ENCODE measurements around the gene GID8. TPM values are rescaled to one million over a fixed set of nuclear protein-coding genes. Genes with fewer than 3 reads are reported as not detected.
A peak's percentile ranks its signal among the peaks of the same experiment; 100 is the strongest.

Gene GID8
- total and polyA plus RNA-seq, 2 of the 13 experiments (the other 11 are each of a cell fraction or from before 2014, with no cell fraction given), result 39.6 to 59.8 TPM

GRCh38 chr20:62916703-62917476 lies 21.1 kb upstream of the GID8 start (continued):
- TF ChIP-seq ZMYM3 (CRISPR knock-in tag; IDR thresholded peaks at IDR 0.05) (peak; percentile 98), MIER3 (CRISPR knock-in tag; IDR thresholded peaks at IDR 0.05; ENCODE audit: borderline replicate concordance) (peak; percentile 100; the same call in 1 of the 2 replicates), ZSCAN20 (CRISPR knock-in tag; IDR thresholded peaks at IDR 0.05; ENCODE audit: borderline replicate concordance) (no peak), RBM39 (IDR thresholded peaks at IDR 0.05; ENCODE audit: low read depth, low read length, poor library complexity, severe bottlenecking) (no peak), ZNF20 (CRISPR knock-in tag; IDR thresholded peaks at IDR 0.05) (no peak), ZNF143 (CRISPR knock-in tag; IDR thresholded peaks at IDR 0.05) (peak; percentile 58; the same call in 1 of the 2 replicates), ZNF282 (IDR thresholded peaks at IDR 0.05; ENCODE audit: partially characterized antibody) (no peak), ASH2L (IDR thresholded peaks at IDR 0.05; ENCODE audit: insufficient read length, low read depth, low read length) (peak; percentile 93), HMGXB4 (CRISPR knock-in tag; IDR thresholded peaks at IDR 0.05; ENCODE audit: borderline replicate concordance in 1 of 2, low read depth in 1 of 2) (peak; percentile 82 to 92), ZFP90 (CRISPR knock-in tag; IDR thresholded peaks at IDR 0.05; ENCODE audit: borderline replicate concordance) (peak; percentile 76; the same call in 1 of the 2 replicates), SOX5 (CRISPR knock-in tag; IDR thresholded peaks at IDR 0.05; ENCODE audit: borderline replicate concordance) (peak; percentile 94), GABPB1 (CRISPR knock-in tag; IDR thresholded peaks at IDR 0.05) (peak; percentile 68), ERF (CRISPR knock-in tag; IDR thresholded peaks at IDR 0.05) (peak; percentile 95), ARNTL (CRISPR knock-in tag; IDR thresholded peaks at IDR 0.05) (peak; percentile 95), PHF20 (CRISPR knock-in tag; IDR thresholded peaks at IDR 0.05) (peak; percentile 45; the same call in 1 of the 2 replicates), ZNF552 (CRISPR knock-in tag; IDR thresholded peaks at IDR 0.05; ENCODE audit: borderline replicate concordance) (peak; percentile 85; the same call in 1 of the 2 replicates), ZNF33A (CRISPR knock-in tag; IDR thresholded peaks at IDR 0.05; ENCODE audit: borderline replicate concordance) (no peak), ZNF414 (CRISPR knock-in tag; IDR thresholded peaks at IDR 0.05) (peak; percentile 100), FOXC1 (CRISPR knock-in tag; IDR thresholded peaks at IDR 0.05; ENCODE audit: borderline replicate concordance) (peak; percentile 93)
- TF ChIP-seq, protein P1, sequence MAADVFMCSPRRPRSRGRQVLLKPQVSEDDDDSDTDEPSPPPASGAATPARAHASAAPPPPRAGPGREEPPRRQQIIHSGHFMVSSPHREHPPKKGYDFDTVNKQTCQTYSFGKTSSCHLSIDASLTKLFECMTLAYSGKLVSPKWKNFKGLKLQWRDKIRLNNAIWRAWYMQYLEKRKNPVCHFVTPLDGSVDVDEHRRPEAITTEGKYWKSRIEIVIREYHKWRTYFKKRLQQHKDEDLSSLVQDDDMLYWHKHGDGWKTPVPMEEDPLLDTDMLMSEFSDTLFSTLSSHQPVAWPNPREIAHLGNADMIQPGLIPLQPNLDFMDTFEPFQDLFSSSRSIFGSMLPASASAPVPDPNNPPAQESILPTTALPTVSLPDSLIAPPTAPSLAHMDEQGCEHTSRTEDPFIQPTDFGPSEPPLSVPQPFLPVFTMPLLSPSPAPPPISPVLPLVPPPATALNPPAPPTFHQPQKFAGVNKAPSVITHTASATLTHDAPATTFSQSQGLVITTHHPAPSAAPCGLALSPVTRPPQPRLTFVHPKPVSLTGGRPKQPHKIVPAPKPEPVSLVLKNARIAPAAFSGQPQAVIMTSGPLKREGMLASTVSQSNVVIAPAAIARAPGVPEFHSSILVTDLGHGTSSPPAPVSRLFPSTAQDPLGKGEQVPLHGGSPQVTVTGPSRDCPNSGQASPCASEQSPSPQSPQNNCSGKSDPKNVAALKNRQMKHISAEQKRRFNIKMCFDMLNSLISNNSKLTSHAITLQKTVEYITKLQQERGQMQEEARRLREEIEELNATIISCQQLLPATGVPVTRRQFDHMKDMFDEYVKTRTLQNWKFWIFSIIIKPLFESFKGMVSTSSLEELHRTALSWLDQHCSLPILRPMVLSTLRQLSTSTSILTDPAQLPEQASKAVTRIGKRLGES (CRISPR knock-in tag; IDR thresholded peaks at IDR 0.05; ENCODE audit: borderline replicate concordance), result peak; percentile 44; the same call in 1 of the 2 replicates
- TF ChIP-seq, protein P2, sequence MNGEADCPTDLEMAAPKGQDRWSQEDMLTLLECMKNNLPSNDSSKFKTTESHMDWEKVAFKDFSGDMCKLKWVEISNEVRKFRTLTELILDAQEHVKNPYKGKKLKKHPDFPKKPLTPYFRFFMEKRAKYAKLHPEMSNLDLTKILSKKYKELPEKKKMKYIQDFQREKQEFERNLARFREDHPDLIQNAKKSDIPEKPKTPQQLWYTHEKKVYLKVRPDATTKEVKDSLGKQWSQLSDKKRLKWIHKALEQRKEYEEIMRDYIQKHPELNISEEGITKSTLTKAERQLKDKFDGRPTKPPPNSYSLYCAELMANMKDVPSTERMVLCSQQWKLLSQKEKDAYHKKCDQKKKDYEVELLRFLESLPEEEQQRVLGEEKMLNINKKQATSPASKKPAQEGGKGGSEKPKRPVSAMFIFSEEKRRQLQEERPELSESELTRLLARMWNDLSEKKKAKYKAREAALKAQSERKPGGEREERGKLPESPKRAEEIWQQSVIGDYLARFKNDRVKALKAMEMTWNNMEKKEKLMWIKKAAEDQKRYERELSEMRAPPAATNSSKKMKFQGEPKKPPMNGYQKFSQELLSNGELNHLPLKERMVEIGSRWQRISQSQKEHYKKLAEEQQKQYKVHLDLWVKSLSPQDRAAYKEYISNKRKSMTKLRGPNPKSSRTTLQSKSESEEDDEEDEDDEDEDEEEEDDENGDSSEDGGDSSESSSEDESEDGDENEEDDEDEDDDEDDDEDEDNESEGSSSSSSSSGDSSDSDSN (CRISPR knock-in tag; IDR thresholded peaks at IDR 0.05), result peak; percentile 83
